ENCODE data around the gene CHRND.

CHRND gene

GRCh38 chr2:232525199-232525598 lies 761 bp upstream of the CHRND start:
- no peaks in the 10 kb centered on the region for H4K20me1 ChIP-seq (ENCODE audit: insufficient read depth)
- no peak overlapping the region for H3K4me3 ChIP-seq (IDR thresholded peaks at IDR 0.05; ENCODE audit: insufficient read depth, low read depth, low read length)
- H3K27me3 ChIP-seq (ENCODE audit: insufficient read depth, low read depth), result peaks cover 36% of the 10 kb centered on the region
- TF ChIP-seq, protein P1, sequence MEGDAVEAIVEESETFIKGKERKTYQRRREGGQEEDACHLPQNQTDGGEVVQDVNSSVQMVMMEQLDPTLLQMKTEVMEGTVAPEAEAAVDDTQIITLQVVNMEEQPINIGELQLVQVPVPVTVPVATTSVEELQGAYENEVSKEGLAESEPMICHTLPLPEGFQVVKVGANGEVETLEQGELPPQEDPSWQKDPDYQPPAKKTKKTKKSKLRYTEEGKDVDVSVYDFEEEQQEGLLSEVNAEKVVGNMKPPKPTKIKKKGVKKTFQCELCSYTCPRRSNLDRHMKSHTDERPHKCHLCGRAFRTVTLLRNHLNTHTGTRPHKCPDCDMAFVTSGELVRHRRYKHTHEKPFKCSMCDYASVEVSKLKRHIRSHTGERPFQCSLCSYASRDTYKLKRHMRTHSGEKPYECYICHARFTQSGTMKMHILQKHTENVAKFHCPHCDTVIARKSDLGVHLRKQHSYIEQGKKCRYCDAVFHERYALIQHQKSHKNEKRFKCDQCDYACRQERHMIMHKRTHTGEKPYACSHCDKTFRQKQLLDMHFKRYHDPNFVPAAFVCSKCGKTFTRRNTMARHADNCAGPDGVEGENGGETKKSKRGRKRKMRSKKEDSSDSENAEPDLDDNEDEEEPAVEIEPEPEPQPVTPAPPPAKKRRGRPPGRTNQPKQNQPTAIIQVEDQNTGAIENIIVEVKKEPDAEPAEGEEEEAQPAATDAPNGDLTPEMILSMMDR (conservative IDR thresholded peaks at IDR 0.05; ENCODE audit: low read depth, low read length), result no peak
- H3K4me1 ChIP-seq (ENCODE audit: low read depth, poor library complexity, severe bottlenecking), result no peaks in the 10 kb centered on the region
- H3K9ac ChIP-seq, result no peak overlapping the region
- no peaks in the 10 kb centered on the region for H3K79me2 ChIP-seq (ENCODE audit: insufficient read depth, low read depth)
- H3K4me2 ChIP-seq, result no peak overlapping the region
- no peaks in the 10 kb centered on the region for H3K36me3 ChIP-seq (ENCODE audit: insufficient read depth)
- no peak overlapping the region for H2AFZ ChIP-seq (ENCODE audit: low read depth)
- H3K27ac ChIP-seq, result no peak overlapping the region

DNA sequence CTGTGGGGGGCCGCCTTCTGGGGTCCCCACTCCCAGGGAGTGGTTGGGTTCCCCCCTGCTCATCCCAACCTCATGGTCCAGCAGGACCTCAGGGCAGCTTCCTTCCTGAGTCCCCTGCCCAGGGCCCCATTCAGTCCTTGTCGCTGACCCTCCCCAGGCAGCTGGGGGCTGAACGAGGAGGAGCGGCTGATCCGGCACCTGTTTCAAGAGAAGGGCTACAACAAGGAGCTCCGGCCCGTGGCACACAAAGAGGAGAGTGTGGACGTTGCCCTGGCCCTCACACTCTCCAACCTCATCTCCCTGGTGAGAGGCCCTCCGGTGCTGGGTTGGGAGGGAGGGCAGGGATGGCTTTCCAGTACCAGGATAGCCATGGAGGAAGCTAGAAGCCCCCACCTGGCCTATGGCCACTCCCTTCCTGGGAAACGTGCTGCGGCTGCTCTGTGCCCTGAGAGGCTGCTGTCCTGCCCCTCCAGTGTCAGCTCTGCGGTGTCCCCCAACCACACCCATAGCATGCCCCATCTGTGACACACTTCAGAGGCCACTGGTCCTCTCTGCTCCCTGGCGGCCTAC lies 497 bp downstream of the CHRND start:
- Histone ChIP-seq H3K4me3 (IDR thresholded peaks at IDR 0.05; ENCODE audit: insufficient read depth, low read depth, low read length) (no peak overlapping the region), H4K20me1 (ENCODE audit: insufficient read depth) (no peaks in the 10 kb centered on the region), H3K4me1 (ENCODE audit: low read depth, poor library complexity, severe bottlenecking) (no peaks in the 10 kb centered on the region), H3K79me2 (ENCODE audit: insufficient read depth, low read depth) (no peaks in the 10 kb centered on the region), H3K9ac (no peak overlapping the region), H3K4me2 (no peak overlapping the region), H2AFZ (ENCODE audit: low read depth) (no peak overlapping the region), H3K36me3 (ENCODE audit: insufficient read depth) (no peaks in the 10 kb centered on the region), H3K27me3 (ENCODE audit: insufficient read depth, low read depth) (peaks cover 25% of the 10 kb centered on the region), H3K27ac (no peak overlapping the region)
- TF ChIP-seq, protein P1 (conservative IDR thresholded peaks at IDR 0.05; ENCODE audit: low read depth, low read length), result no peak

DNA sequence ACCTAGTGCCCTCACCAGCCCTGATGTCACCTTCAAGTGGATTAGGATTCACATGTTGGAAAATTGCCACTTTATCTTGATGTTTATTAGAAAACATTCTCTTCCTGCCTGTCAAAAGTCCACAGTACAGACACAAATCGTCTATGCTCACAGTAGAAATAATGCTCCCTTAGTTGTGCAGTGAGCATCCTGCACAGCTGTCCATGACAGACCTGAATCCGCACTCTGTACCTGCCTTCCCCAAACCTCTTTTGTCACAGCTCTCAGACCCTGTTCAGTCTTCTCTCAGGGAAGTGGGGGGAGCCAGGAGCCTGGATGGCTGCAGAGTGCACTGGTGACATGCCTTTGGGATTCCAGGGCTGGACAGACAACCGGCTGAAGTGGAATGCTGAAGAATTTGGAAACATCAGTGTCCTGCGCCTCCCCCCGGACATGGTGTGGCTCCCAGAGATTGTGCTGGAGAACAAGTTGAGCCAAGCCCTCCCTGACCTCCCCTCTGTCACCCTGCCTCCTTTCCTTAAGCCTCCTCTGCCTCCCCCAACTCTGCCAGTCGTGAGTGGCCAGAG lies 2.0 kb downstream of the CHRND start:
- H3K79me2 ChIP-seq (ENCODE audit: insufficient read depth, low read depth), result no peaks in the 10 kb centered on the region
- H4K20me1 ChIP-seq (ENCODE audit: insufficient read depth), result no peaks in the 10 kb centered on the region
- no peaks in the 10 kb centered on the region for H3K4me1 ChIP-seq (ENCODE audit: low read depth, poor library complexity, severe bottlenecking)
- H3K4me2 ChIP-seq, result no peak overlapping the region
- H3K36me3 ChIP-seq (ENCODE audit: insufficient read depth), result no peaks in the 10 kb centered on the region
- H3K27me3 ChIP-seq (ENCODE audit: insufficient read depth, low read depth), result peaks cover 16% of the 10 kb centered on the region
- TF ChIP-seq, protein P1 (conservative IDR thresholded peaks at IDR 0.05; ENCODE audit: low read depth, low read length), result no peak
- H3K9ac ChIP-seq, result no peak overlapping the region
- no peak overlapping the region for H3K4me3 ChIP-seq (IDR thresholded peaks at IDR 0.05; ENCODE audit: insufficient read depth, low read depth, low read length)
- no peak overlapping the region for H3K27ac ChIP-seq
- H2AFZ ChIP-seq (ENCODE audit: low read depth), result no peak overlapping the region

DNA sequence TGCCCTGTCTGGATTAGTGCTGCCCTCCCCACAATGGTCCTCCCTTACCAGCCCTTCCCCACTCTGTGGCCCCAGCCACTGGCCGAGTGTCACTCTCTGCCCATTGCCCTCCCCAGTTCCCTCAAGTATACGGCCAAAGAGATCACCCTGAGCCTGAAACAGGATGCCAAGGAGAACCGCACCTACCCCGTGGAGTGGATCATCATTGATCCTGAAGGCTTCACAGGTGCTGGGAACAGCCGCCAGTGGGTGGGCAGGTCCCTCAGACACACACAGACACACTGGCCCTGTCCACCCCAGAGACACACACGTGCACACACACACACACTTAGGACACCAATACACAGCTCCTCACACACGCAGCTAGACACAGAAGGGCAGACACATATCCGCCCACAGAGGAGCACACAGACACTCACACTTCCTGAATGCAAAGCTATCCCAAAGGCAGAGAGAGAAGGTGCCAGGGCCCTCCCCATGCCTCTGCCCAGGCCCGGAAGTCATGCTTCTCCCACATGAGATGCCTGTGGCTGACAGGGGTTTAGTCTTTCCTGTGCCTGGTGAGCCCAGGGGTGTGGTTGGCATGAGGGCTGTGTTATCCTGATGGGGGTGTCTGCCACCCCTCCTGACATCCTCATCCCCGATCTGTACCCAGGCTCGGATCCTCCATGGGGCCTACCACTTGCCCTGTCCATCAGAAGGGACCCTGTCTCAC lies 2.9 kb downstream of the CHRND start:
- TF ChIP-seq, protein P1 (conservative IDR thresholded peaks at IDR 0.05; ENCODE audit: low read depth, low read length), result no peak
- no peaks in the 10 kb centered on the region for H3K79me2 ChIP-seq (ENCODE audit: insufficient read depth, low read depth)
- H3K4me3 ChIP-seq (IDR thresholded peaks at IDR 0.05; ENCODE audit: insufficient read depth, low read depth, low read length), result no peak overlapping the region
- no peaks in the 10 kb centered on the region for H4K20me1 ChIP-seq (ENCODE audit: insufficient read depth)
- peaks cover 8% of the 10 kb centered on the region; the same call in 1 of the 2 replicates for H3K27me3 ChIP-seq (ENCODE audit: insufficient read depth, low read depth)
- H3K36me3 ChIP-seq (ENCODE audit: insufficient read depth), result no peaks in the 10 kb centered on the region
- H3K9ac ChIP-seq, result no peak overlapping the region
- H3K27ac ChIP-seq, result no peak overlapping the region
- no peak overlapping the region for H2AFZ ChIP-seq (ENCODE audit: low read depth)
- H3K4me2 ChIP-seq, result no peak overlapping the region
- no peaks in the 10 kb centered on the region for H3K4me1 ChIP-seq (ENCODE audit: low read depth, poor library complexity, severe bottlenecking)

All from KMS-11 (cell line).